Testis (tissue), 2 donors: ENCODE data around the gene FAM13C.

Experiments
- CTCF ChIP-seq, 3 experiments: fragments of 450-650 bp in 2 of 3; fragments of 200-600 bp in 1 of 3; sonication (generic) in 1 of 3; IDR thresholded peaks; one replicate each; pipeline ENCODE4 v1.5.1; 2016 to 2019; ENCODE audit warnings: antibody characterized with exemption in 3 of 3, mild to moderate bottlenecking in 2 of 3, moderate library complexity in 1 of 3
- POLR2A ChIP-seq: fragments of 450-650 bp; IDR thresholded peaks from one replicate; pipeline ENCODE4 v1.6.1; 2017; ENCODE audit warnings: antibody characterized with exemption, mild to moderate bottlenecking, moderate library complexity

- TF ChIP-seq CTCF (IDR thresholded peaks at IDR 0.05), result no peak
- no peak for TF ChIP-seq POLR2A
Observed at GRCh38 chr10:59285848-59286247, 76.5 kb downstream of the FAM13C start.
